IPS DF 19.7 (cell line): ENCODE measurements around the gene SLCO2A1.

Experiments used
- DNase-seq: peaks from one replicate; pipeline ENCODE4 v3.0.0-alpha.2; 2013; ENCODE audit warnings: low read depth, low spot score

SLCO2A1 gene

GRCh38 chr3:133884054-133884886 is 145.5 kb downstream of the SLCO2A1 start:
- DNase-seq: no peak

DNA sequence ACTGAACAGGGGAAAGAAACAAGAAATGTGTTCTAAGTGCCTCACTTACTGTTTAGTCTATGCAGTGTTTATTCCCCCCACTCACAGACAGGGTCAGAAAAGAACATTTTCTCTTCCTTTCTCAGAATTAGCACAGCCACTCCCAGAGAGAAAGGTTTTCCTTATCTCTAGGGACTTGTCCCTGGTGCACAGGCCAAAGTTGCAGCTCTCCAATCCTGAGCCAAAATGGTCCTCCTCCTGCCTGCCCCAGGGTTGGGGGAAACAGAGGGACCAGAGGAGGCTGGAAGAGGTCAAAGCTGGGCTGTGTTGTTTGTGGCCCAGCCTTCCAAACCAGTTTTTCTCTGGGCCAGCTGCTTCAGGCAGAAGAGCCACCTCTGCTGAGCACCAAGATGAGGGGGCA is 146.1 kb downstream of the SLCO2A1 start:
- DNase-seq: no peak

DNA sequence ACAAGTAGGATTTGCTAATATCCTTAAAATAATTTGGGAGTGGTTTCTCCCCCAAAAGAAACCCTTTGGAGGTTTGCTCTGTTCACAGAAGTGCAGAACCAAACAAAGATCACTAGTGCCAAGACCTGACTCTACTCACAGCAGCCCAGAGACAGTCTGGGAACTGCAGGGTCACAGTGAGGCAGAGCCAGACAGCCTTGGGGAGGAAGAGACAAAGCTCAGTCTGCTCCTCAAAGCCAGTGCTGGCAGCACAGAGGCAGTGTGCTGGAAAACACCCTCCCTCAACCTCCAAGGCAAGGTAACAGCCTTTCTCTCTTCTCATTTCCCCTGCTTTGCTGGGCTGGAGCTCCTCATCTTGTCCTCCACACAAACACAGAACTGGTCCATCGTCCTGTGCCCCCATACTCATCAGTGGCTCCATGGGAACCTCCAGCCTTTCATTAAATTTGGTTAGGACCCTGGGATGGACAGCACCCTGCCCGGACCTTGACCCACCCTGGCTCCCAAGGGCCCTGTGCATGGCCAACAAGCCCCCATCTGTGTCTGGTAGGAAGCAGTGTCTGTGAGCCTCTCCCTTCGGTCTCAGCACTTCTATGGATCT is 146.6 kb downstream of the SLCO2A1 start:
- no peak for DNase-seq

DNA sequence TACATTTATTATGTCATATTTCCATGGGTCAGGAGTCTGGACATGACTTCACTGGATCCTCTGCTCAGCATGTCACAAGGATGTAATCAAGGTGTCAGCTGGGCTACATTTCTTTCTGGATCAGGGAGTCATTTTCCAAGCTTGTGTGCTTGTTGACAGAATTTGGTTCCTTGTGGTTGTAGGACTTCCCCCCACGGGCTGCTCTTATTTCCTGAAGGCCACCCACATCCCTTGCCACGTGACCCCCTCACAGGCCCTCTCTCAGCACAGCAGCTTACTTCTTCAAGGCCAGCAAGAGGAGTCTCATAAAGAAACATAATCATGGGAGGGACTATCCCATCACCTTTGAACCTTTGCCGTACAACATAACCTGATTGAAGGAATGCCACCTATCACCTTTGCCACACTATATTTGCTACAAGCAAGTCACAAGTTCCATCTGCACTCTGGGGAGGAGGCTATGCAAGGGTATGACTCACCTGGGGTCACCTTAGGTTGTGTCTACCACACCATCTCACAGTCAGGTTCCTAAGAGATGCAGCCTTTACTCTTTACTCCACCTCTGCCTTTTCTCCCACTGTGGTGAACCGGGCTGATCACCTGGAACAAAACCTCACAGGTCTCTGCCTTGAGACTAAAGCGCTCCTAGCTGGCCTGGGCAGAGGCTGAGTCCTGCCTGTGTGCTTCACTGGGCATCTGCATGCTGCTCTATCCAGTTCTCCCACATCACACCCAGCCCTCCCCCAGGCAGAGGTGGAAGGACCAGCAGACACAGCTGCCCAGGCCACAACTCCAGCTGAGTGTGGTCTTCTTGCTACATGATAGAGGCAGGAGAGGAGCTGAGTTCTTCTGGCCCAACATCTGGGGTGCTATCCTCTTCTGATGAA is 147.5 kb downstream of the SLCO2A1 start:
- DNase-seq: no peak

DNA sequence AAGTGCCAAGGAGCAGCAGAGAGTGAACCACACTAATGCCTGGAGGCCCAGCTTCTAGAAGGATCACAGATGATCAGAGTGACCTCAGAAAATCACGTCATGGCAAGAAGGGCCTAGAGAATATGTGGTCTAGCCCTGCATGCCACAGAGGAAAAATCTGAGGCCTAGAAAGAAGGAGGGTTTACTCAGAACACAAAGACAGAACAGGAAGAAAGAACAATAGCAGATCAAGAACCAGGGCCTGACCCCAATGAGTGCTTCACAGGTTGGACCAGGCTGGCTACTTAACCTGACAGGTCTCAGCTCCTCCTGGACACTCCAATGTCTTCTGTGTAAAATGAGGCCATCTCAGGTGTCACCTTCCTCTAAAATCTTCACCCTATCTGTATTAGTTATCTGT is 148.2 kb downstream of the SLCO2A1 start:
- DNase-seq: no peak

DNA sequence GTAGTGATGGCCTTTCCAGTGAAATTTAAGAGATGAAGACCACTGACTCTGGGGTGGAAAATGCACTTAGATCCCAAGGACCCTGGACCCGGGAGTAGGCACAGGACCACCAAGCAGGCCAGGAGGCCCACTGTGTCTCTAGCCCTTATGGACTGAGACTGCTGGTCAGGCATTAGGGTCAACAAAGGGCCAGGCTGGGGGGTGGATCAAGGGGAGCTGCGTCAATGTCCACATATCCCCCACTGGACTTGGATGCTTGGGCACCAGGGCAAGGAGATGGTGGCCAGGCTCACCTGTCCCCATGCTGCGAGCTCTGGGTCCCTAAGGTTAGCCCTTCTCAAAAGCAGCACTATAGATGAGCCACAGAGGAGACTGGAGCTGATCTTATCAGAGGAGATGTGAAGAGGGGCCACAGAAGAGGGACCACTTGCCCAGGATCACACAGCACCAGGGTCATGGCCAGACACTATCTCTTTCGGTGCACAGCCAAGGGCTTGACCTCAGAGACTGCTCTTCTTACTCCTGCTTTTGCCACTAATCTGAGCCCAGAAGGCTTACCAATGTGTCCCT is 148.8 kb downstream of the SLCO2A1 start:
- DNase-seq: no peak

DNA sequence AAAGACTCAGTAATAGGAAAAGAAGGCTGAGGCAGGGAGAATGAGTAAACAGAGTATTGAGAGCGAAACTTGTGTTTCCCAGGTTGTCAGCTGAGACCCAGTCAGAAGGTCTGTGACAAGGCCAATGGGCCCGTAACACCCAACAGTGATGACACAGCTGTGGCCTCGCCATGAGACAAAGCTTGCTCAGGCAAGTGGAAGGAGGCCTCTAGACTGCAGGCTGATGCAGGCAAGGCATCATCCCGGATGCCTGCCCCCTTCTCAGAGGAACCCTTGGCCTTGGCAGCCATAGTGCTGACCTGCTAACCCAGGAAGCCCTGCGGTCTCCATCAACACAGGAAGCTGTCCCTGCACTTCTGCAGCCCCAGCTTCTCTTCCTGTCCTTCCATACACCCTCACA is 149.4 kb downstream of the SLCO2A1 start:
- DNase-seq: no peak

DNA sequence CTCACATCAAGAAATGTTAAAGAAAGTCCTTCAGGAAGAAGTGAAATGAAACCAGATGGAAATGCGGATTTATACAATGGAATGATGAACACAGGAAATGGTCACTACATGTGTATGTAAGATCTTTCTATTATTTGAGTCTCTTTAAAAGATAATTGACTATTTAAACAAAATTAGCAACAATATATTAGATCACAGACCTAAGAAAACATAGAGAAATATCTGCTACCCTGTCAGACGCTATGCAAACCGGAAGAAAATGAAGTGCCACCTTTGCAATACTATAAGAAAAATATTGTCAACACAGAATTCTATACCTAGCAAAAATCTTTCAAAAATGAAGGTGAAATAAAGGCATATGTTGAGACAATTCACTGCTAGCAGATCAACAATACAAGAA is 151.2 kb downstream of the SLCO2A1 start:
- DNase-seq: no peak
